GM13976 (cell line): Measurements from ENCODE around the gene CNPY1.

Source experiments
- DNase-seq: peaks from one replicate; pipeline ENCODE4 v3.0.0; 2012; ENCODE audit warnings: low spot score
- CTCF ChIP-seq: IDR thresholded peaks from 2 replicates; pipeline ENCODE4 v1.5.1; 2012; ENCODE audit warnings: borderline replicate concordance, mild to moderate bottlenecking; ENCODE audit not compliant: insufficient read depth; ENCODE audit errors: extremely low read depth, missing control alignments, control extremely low read depth
- in situ Hi-C: fragments of 300-500 bp; cut with MboI; formaldehyde crosslinking; loops from one replicate; pipeline ENCODE4 v1.12.0; 2022; ENCODE audit warnings: low sequenced_read_pairs, mixed read lengths, inconsistent platforms; ENCODE audit not compliant: unreplicated experiment

Gene CNPY1

GRCh38 chr7:155454183-155455112, 91.9 kb downstream of the CNPY1 start:
- no peak for TF ChIP-seq CTCF
- in situ Hi-C loops = no loop called here
- DNase-seq = no peak

- DNase-seq = no peak
- in situ Hi-C loops = no loop called here
- TF ChIP-seq CTCF = no peak
These were observed 92.8 kb downstream of the CNPY1 start for GRCh38 chr7:155453296-155454182.

DNA sequence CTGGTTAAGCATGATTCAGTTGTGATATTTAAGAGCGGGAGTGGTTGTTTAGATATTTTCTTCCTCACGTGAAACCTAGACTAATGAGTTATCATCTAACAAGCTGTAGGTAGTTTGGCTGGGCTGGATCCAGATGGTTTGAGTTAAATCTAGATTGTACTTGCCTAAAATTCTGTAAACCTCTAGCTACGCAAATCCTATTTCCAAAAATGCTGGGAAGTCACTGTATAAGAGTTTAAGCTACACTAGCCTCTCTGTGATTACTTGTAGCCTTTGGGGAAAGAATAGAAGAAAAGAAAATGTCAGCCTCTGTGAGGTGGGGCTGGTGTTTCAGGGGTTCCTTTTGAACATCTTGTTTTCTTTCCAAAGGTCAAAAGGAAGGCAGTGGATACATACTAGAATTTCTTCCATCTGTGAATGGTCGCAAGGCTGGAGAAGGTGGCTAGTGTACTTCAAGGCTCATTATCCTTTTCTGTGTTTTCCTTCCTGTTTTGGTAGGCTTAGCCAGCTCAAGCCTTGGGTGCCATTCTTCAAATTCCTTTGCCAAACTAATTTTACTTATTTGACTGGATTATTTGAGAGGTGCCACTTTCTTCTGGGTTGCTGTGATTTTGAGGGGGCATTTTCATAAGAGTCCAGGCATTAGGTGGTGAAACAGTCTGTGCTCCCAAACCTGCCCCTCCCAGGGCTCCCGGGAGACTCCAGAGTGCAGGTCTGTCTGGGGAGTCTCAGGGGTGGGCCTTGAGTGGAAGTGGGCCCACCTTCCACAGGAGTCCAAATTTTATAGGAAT, 93.7 kb downstream of the CNPY1 start:
- no peak for TF ChIP-seq CTCF
- DNase-seq = no peak
- in situ Hi-C loops = no loop called here

- no peak for DNase-seq
- in situ Hi-C loops = no loop called here
- TF ChIP-seq CTCF = no peak
These were observed 94.5 kb downstream of the CNPY1 start for GRCh38 chr7:155451840-155452239.
